Kidney capillary endothelial cell (primary cell): ENCODE data around the gene ABCC4.
A peak's percentile ranks its signal among the peaks of the same experiment; 100 is the strongest.
"Not testable (repeated sequence)": the region's sequence is repeated elsewhere in the genome, so short reads cannot be mapped to it uniquely, and the experiment has no call there.

Experiments used
- DNase-seq: peaks from one replicate; pipeline ENCODE4 v3.0.0-alpha.2; 2018; ENCODE audit warnings: low spot score

ABCC4 gene

DNA sequence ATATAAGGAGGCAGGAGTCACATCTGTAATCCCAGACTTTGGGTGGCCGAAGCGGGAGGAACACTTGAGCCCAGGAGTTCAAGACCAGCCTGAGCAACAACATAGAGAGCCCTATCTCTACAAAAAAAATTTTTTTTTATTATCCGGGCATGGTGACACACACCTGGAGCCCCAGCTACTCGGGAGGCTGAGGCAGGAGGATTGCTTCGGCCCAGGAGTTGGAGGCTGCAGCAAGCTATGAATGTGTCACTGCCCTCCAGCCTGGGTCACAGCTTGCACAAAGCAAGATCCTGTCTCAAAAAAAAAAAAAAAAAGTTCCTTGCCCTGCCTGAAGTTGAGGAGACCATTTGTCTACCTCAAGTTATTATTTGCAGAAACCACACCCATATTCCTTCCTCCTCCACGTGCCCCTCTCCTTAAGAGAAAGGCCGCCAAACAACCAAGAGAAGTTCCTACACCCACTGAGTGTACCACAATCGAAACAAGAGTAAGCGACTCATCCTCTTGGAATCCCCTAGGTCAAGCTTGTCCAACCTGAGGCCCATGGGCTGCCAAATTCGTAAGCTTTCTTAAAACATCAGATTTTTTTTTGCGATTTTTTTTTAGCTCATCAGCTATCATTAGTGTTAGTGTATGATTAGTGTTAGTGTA is 2.2 kb downstream of the ABCC4 start:
- peak; percentile 24 for DNase-seq

DNA sequence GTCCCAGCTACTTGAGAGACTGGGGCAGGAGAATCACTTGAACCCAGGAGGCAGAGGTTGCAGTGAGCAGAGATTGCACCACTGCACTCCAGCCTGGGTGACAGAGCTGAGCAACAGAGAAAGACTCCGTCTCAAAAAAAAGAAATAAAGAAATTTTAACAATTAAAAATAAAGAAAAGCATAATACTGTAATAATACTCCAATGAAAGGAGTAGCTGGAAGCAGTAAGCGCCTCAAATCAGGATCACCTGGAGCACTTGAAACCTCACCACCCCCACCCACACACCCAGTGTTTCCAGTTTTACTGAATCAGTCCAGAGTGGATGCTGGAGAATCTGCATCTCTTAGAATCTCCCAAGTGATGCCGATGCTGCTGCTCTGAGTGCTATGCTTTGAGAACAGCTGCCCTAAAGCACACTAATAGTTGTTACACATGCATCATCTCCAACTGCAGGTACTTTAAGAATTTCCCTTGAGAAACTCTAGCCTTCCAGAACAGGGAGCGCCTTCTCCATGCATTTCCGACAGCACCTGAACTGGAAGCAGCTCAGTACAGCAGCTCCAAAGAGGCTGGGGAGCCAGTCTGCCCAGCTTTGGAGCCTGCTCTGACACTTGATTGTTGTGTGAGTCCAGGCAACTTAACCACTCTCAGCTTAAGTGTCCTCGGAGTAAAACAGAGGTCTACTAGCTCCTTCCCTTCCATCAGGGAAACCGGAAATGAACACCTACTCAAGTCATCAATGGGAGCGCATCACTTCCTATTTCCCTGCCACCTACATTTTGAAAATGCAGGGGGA is 2.9 kb downstream of the ABCC4 start:
- DNase-seq = peak; percentile 22

- DNase-seq = peak; percentile 23
Observed at GRCh38 chr13:95296326-95296925, 4.8 kb downstream of the ABCC4 start.

DNA sequence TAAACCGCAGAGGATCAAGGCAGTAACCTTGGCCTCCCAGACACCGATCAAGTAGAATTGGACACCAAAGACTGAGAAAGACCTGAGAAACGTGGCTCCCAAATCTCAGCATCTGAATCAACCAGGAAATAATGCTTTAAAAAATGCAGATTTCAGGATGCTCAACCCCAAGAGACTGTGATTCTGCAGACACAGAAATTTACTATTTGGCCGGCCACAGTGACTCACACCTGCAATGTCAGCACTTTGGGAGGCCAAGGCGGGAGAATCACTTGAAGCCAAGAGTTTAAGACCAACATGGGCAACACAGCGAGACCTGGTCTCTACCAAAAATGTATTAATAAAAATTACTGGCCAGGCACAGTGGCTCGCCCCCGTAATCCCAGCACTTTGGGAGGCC is 6.2 kb downstream of the ABCC4 start:
- no peak for DNase-seq

- no peak for DNase-seq
Observed at GRCh38 chr13:95292622-95293021, 8.6 kb downstream of the ABCC4 start.

DNA sequence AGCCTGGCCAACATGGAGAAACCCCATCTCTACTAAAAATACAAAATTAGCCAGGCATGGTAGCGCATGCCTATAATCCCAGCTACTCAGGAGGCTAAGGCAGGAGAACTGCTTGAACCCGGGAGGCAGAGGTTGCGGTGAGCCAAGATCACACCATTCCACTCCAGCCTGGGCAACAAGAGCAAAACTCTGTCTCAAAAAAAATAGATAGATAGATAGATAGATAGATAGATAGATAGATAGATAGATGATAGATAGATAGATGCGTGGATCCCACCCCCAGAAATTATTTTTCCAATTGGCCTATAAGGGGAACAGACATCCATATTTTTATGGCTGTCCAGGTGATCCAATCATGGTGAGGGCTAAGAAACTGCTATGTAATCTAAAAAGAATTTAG is 11.3 kb downstream of the ABCC4 start:
- DNase-seq = not testable (repeated sequence)

GRCh38 chr13:95289020-95289444 is 12.2 kb downstream of the ABCC4 start:
- DNase-seq = no peak

GRCh38 chr13:95284436-95284835 is 16.8 kb downstream of the ABCC4 start:
- no peak for DNase-seq

DNA sequence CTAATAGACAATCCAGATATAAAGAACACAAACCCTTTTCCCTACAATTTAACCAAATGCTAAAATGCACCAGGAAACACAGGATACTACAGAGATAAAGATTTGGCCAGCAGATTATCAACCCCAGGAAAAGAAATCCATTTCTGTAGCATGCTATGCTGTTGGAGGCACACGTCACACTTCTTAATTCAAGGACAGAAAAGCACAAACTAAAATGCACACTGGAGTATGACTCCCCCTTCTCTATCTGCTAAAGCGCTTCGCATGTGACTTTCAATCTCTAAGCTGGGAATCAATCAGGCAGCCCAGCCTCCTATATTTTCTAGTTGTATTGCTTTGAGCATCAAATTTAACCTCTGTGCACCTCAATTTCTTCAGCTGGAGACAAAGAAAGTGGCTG is 22.2 kb downstream of the ABCC4 start:
- DNase-seq = no peak

DNA sequence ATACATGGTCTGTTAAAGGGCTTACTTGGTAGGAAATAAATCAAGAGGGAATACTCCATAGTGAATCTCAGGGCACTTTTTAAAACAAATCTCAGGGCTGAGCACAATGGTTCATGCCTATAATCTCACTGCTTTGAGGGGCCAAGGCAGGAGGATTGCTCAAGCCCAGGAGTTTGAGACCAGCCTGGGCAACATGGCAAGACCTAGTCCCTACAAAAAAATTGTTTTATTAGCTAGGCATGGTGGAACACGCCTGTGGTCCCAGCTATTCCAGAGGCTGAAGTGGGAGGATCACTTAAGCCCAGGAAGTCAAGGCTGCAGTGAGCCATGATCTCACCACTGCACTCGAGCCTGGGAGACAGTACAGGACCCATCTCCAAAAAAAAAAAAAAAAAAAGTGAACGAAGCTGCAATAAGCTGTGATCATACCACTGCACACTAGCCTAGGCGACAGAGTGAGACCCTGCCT is 25.2 kb downstream of the ABCC4 start:
- no peak for DNase-seq

GRCh38 chr13:95275322-95276036 is 25.8 kb downstream of the ABCC4 start:
- no peak for DNase-seq

GRCh38 chr13:95273592-95274132 is 27.6 kb downstream of the ABCC4 start:
- DNase-seq = not testable (repeated sequence)

GRCh38 chr13:95272076-95272475 is 29.2 kb downstream of the ABCC4 start:
- not testable (repeated sequence) for DNase-seq

DNA sequence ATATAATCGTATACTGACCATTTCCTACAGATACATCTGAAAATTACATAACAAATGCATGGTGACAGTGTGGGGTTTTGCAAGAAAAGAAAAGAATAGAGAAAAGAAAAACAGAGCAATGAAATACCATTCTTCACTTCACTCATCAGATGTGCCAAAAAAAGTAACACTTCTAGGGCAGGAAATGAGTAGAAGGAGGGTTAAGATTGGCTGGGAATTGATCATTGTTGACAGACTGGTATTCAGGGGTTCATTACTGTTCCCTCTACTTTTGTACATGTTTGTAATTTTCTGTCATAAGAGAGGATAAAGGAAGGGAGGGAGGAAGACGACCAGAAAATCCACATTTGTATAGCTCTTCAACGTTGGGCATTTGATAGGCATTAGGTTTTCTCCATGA is 31.5 kb downstream of the ABCC4 start:
- no peak for DNase-seq

DNA sequence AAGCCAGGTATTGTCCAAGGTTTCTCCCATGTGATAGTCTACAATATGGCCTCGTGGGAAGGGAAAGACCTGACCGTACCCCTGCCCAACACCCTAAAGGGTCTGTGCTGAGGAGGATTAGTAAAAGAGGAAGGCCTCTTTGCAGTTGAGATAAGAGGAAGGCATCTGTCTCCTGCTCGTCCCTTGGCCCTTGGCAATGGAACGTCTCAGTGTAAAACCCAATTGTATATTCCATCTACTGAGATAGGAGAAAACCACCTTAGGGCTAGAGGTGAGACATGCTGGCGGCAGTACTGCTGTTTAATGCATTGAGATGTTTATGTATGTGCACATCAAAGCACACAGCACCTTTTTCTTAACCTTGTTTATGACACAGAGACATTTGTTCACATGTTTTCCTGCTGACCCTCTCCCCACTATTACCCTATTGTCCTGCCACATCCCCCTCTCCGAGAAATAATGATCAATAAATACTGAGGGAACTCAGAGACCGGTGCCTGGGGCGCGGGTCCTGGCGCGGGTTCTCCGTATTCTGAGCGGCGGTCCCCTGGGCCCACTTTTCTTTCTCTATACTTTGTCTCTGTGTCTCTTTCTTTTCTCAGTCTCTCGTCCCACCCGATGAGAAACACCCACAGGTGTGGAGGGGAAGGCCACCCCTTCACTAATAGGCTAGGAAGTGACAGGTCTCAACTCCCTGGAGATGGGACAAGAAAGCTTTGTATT is 32.7 kb downstream of the ABCC4 start:
- not testable (repeated sequence) for DNase-seq

DNA sequence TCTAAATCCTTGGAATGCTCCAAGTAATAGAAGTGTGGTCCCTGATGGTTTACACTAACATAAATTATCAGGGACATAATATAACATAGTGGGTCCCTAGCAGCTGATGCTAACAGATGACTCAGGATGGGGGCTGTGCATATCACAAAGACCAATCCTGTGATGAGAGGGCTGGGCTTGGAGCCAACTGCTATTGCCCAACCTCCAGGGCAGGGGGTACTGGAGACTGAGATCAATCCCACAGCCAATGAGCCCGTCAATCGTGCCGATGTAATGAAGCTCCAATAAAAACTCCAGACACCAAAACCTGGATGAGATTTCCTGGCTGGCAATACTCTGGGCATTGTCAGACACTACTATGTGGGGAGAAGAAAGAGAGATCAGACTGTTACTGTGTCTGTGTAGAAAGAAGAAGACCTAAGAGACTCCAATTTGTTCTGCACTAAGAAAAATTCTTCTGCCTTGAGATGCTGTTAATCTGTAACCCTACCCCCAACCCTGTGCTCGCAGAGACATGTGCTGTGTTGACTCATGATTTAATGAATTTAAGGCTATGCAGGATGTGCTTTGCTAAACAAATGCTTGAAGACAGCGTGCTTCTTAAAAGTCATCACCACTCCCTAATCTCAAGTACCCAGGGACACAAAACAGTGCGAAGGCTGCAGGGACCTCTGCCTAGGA is 33.4 kb downstream of the ABCC4 start:
- DNase-seq = peak; percentile 32

DNA sequence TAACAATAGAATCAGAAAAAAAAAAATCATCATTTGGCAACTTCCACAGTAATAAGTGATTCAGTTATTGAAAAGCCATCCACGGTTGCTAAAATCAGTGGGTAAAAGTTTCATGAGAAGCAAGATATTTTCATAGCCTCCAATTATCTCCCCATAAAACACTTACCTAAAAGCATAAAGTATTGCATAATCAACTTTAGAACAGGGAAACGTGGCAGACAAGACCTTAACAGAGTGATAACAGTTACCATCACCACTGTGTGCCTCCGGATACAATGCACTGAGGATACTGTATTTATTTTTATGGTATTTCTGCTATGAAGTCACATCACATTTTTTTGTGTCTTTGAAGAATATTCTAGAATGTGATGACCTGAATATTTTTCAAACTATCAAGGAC is 37.0 kb downstream of the ABCC4 start:
- DNase-seq = no peak

- DNase-seq = no peak
Observed at GRCh38 chr13:95262837-95263384, 38.3 kb downstream of the ABCC4 start.

- DNase-seq = no peak
Observed at GRCh38 chr13:95261956-95262355, 39.3 kb downstream of the ABCC4 start.

GRCh38 chr13:95260031-95260525 is 41.2 kb downstream of the ABCC4 start:
- DNase-seq = no peak
